ENCODE data around the gene ZNF423.

DNA sequence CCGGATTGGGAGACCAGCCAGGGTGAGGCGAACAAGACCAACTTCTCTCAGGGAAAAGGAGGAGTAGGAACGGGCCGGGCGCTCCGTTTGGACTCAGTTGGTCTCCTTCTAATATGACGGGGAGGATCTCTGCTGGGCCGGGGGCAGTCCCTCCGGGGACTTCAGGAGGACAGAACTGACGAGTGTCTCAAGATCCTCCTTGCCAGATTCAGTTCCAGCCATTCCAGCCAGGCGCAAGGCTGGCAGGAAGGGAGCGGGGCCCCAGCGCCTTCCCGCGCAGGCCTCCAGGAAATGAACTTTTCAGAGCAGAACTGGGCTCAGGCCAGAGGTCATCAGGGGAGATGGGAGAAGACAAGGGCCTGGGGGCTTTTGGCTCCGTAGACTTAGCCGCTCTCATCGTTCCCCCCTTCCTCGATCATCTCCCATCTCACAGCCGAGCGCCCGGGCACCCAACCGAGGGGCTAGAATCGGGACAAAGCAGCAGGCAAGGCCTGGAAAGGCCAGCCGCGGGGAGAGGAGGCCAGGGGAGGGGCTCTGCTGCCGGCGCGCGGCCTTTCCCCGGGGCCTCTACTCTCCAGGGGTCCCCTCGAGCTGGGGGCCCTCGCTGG, 1.6 kb downstream of the ZNF423 start:
- TF ChIP-seq, protein P1, sequence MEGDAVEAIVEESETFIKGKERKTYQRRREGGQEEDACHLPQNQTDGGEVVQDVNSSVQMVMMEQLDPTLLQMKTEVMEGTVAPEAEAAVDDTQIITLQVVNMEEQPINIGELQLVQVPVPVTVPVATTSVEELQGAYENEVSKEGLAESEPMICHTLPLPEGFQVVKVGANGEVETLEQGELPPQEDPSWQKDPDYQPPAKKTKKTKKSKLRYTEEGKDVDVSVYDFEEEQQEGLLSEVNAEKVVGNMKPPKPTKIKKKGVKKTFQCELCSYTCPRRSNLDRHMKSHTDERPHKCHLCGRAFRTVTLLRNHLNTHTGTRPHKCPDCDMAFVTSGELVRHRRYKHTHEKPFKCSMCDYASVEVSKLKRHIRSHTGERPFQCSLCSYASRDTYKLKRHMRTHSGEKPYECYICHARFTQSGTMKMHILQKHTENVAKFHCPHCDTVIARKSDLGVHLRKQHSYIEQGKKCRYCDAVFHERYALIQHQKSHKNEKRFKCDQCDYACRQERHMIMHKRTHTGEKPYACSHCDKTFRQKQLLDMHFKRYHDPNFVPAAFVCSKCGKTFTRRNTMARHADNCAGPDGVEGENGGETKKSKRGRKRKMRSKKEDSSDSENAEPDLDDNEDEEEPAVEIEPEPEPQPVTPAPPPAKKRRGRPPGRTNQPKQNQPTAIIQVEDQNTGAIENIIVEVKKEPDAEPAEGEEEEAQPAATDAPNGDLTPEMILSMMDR (IDR thresholded peaks at IDR 0.05), result no peak
- TF ChIP-seq, protein P2, sequence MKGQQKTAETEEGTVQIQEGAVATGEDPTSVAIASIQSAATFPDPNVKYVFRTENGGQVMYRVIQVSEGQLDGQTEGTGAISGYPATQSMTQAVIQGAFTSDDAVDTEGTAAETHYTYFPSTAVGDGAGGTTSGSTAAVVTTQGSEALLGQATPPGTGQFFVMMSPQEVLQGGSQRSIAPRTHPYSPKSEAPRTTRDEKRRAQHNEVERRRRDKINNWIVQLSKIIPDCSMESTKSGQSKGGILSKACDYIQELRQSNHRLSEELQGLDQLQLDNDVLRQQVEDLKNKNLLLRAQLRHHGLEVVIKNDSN (IDR thresholded peaks at IDR 0.05; ENCODE audit: borderline replicate concordance, low read depth), result no peak
- TF ChIP-seq, protein P3, sequence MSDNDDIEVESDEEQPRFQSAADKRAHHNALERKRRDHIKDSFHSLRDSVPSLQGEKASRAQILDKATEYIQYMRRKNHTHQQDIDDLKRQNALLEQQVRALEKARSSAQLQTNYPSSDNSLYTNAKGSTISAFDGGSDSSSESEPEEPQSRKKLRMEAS (IDR thresholded peaks at IDR 0.05; ENCODE audit: low read depth), result no peak
- no peak for TF ChIP-seq EP300 (IDR thresholded peaks at IDR 0.05; ENCODE audit: borderline replicate concordance in 1 of 2, low read depth in 1 of 2, low read length in 1 of 2)
